Thoracic aorta (tissue), 2 donors: ENCODE data around the gene DPF3. TPM values are rescaled to one million over a fixed set of nuclear protein-coding genes. Genes with fewer than 3 reads are reported as not detected.

Experiments used
- ATAC-seq: fragments of 150-250 bp; one replicate; pipeline ENCODE4 v1.8.0; 2017; ENCODE audit warnings: low read depth; ENCODE audit not compliant: insufficient number of reproducible peaks, low FRiP score
- DNase-seq: peaks from one replicate; pipeline ENCODE4 v3.0.0-alpha.2; 2020; ENCODE audit warnings: low spot score
- H3K27ac ChIP-seq, 2 donors: fragments of 200-600 bp; sonication (generic); 1 replicate in 1 of 2; 2 replicates in 1 of 2; pipeline ENCODE4 v1.5.1; 2016; ENCODE audit warnings: mild to moderate bottlenecking in 2 of 2, moderate library complexity in 2 of 2
- H3K27me3 ChIP-seq: fragments of 200-600 bp; sonication (generic); replicated peaks from 2 replicates; pipeline ENCODE4 v1.6.0; 2016; ENCODE audit warnings: mild to moderate bottlenecking; ENCODE audit not compliant: insufficient read depth
- H3K36me3 ChIP-seq: fragments of 200-600 bp; sonication (generic); one replicate; pipeline ENCODE4 v1.5.1; 2016
- H3K4me1 ChIP-seq, 2 donors: fragments of 200-600 bp; sonication (generic); 1 replicate in 1 of 2; 2 replicates in 1 of 2; pipeline versions ENCODE4 v1.5.1 to v1.6.0; 2016; ENCODE audit warnings: low read depth in 2 of 2, mild to moderate bottlenecking in 1 of 2; ENCODE audit not compliant: control insufficient read depth in 1 of 2
- H3K4me3 ChIP-seq: fragments of 200-600 bp; sonication (generic); 2 replicates; pipeline ENCODE4 v1.5.1; 2016; ENCODE audit warnings: mild to moderate bottlenecking
- H3K9me3 ChIP-seq: fragments of 200-600 bp; sonication (generic); 2 replicates; pipeline ENCODE4 v1.5.1; 2016
- CTCF ChIP-seq: fragments of 200-600 bp; sonication (generic); IDR thresholded peaks from one replicate; pipeline ENCODE4 v1.5.1; 2019; ENCODE audit warnings: antibody characterized with exemption
- total RNA-seq, 2 donors: library from RNA; depleted of rRNA; stranded (reverse); fragments of >200 nt; gene quantifications; one replicate each; pipeline versions ENCODE4 v1.1.0 to v1.2.3, GENCODE V29; 2016

The DPF3 gene
- total RNA-seq, 2 donors from 2014 or later: 2.2 to 8.9 TPM

GRCh38 chr14:72825486-72825885 is 68.4 kb downstream of the DPF3 start:
- Histone ChIP-seq H3K27me3 (no peaks in the 10 kb centered on the region), H3K36me3 (no peaks in the 10 kb centered on the region), H3K4me1 (peaks cover 0 to 3% of the 10 kb centered on the region in 2 donors), H3K27ac (no peak overlapping the region), H3K4me3 (no peak overlapping the region), H3K9me3 (no peaks in the 10 kb centered on the region)
- no peak for TF ChIP-seq CTCF
- no peak for DNase-seq
- no peak for ATAC-seq

DNA sequence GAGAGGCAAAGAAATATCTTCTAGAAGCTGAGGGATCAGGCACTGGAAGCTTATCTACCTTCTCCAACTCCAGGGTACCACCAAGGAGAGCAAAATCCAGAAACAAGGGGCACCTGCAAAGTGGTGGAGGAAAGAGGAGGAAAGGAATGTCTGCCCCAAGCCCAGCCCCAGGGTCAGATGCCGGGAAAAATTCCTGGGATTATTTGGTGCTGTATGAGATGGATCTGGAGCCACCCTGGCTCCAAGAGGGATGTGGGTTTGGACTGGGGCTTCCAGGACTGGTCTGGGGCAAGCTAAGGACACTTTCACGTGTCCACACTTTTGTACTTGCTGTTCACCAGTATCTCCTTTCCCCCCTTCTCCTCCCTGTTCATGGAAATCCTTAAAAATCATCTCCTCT is 69.8 kb downstream of the DPF3 start:
- no peaks in the 10 kb centered on the region for H3K9me3 ChIP-seq
- H3K27me3 ChIP-seq: no peaks in the 10 kb centered on the region
- no peaks in the 10 kb centered on the region for H3K4me1 ChIP-seq
- DNase-seq (no peak), ATAC-seq (no peak)
- H3K4me3 ChIP-seq: no peak overlapping the region
- no peaks in the 10 kb centered on the region for H3K36me3 ChIP-seq
- no peak overlapping the region for H3K27ac ChIP-seq
- no peak for TF ChIP-seq CTCF

DNA sequence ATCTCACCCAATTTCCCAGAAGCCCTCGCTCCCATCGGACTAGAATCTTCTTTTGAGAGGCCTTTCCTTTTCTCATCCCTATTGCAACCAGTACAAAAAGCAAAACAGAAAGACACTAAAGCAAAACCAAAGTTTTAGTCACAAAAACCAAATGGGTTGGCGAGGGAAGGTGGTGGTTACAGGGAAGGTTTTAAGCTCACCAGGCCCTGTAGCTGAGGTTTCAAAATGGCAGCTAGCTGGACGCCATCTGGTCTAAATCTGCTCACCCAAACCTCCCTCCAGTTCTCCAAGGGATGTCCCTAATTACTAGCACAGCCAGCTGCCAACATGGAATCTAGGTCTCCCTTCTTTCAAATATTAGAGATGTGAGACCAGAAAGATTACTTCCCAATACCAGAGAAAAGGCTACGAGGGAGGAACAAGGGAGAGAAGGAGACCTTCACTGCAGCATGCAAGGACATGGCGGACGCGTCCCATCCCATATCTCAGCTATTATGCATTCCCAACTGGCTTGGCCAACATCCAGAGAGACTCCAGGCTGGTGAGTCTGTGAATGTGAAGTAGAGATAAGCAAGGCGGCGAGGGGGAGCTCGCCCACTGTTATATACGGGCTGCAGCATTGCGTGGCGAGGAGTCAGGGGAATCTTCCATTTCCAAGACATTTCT is 70.8 kb downstream of the DPF3 start:
- TF ChIP-seq CTCF: no peak
- no peaks in the 10 kb centered on the region for H3K27me3 ChIP-seq
- no peaks in the 10 kb centered on the region for H3K36me3 ChIP-seq
- no peaks in the 10 kb centered on the region for H3K4me1 ChIP-seq
- H3K27ac ChIP-seq: no peak overlapping the region
- H3K4me3 ChIP-seq: no peak overlapping the region
- ATAC-seq: no peak
- DNase-seq: no peak
- H3K9me3 ChIP-seq: no peaks in the 10 kb centered on the region

GRCh38 chr14:72818998-72819397 is 74.9 kb downstream of the DPF3 start:
- no peak for TF ChIP-seq CTCF
- H3K27me3 ChIP-seq: no peaks in the 10 kb centered on the region

DNA sequence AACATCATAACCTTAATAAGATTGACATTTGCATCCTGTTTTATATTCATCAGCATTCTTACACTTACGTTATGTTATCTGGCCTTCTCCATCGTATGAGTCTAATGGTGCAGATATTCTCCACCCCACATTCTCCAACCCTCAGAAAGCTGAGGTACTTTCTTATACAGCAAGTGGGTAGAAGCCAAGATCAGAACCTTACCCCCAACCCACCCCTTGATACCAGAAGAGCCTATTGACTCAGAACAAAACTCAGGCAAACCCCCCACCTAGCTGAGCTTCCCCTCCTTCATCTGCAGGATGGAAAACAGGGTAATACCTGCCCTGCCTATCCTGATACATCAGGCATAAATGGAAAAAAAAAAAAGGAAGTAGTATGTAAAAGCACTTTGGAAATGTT is 77.6 kb downstream of the DPF3 start:
- no peak for TF ChIP-seq CTCF
- Histone ChIP-seq H3K9me3 (no peaks in the 10 kb centered on the region), H3K4me1 (peaks cover 0 to 19% of the 10 kb centered on the region in 2 donors), H3K27me3 (no peaks in the 10 kb centered on the region), H3K4me3 (no peak overlapping the region), H3K36me3 (no peaks in the 10 kb centered on the region), H3K27ac (no peak overlapping the region)
- ATAC-seq (no peak), DNase-seq (no peak)

More at GRCh38 chr14:72818998-72819397, 74.9 kb downstream of the DPF3 start:
- DNase-seq (no peak), ATAC-seq (no peak)
- H3K36me3 ChIP-seq: no peaks in the 10 kb centered on the region
- no peaks in the 10 kb centered on the region for H3K4me1 ChIP-seq
- H3K4me3 ChIP-seq: no peak overlapping the region
- no peak overlapping the region for H3K27ac ChIP-seq
- H3K9me3 ChIP-seq: no peaks in the 10 kb centered on the region
